Stimulated activated CD4-positive, alpha-beta T cell treated with anti-CD3 and anti-CD28 coated beads, Interleukin-12 subunit alpha, Interleukin-12 subunit beta, amount 100 ng/mL, for 48 hours (primary cell): ENCODE data around the gene SVEP1.
"Not testable (repeated sequence)": the region's sequence is repeated elsewhere in the genome, so short reads cannot be mapped to it uniquely, and the experiment has no call there.

ENCODE experiments used
- DNase-seq, 3 donors: peaks; one replicate each; pipeline ENCODE4 v3.0.0-alpha.2; 2020; ENCODE audit warnings: low read depth in 2 of 3, low spot score in 1 of 3

The SVEP1 gene

GRCh38 chr9:110579034-110579861 is at the start of gene SVEP1:
Gene SVEP1 (minus strand): TSS chr9:110579741. CDS start chr9:110579543, 198 bp downstream.
- DNase-seq = no peak

GRCh38 chr9:110626101-110626829 is 46.7 kb upstream of the SVEP1 start:
- peak in 2 of 3 donors; percentile 12 to 13 for DNase-seq

GRCh38 chr9:110623462-110624025 is 44.0 kb upstream of the SVEP1 start:
- DNase-seq = peak in 1 of 3 donors; percentile 38

GRCh38 chr9:110622368-110622767 is 42.8 kb upstream of the SVEP1 start:
- DNase-seq = no peak

- no peak for DNase-seq
Observed at GRCh38 chr9:110620726-110621125, 41.2 kb upstream of the SVEP1 start.

GRCh38 chr9:110619831-110620230 is 40.3 kb upstream of the SVEP1 start:
- no peak for DNase-seq

GRCh38 chr9:110615498-110615897 is 36.0 kb upstream of the SVEP1 start:
- DNase-seq = no peak

- DNase-seq = not testable (repeated sequence)
Observed at GRCh38 chr9:110614576-110614975, 35.0 kb upstream of the SVEP1 start.

- DNase-seq = no peak
Observed at GRCh38 chr9:110606179-110606790, 26.7 kb upstream of the SVEP1 start.

- DNase-seq = no peak
Observed at GRCh38 chr9:110605565-110605964, 26.0 kb upstream of the SVEP1 start.

GRCh38 chr9:110604171-110604601 is 24.6 kb upstream of the SVEP1 start:
- no peak for DNase-seq

GRCh38 chr9:110602281-110602680 is 22.7 kb upstream of the SVEP1 start:
- no peak for DNase-seq

- DNase-seq = no peak
Observed at GRCh38 chr9:110601098-110601497, 21.6 kb upstream of the SVEP1 start.

- DNase-seq = no peak
Observed at GRCh38 chr9:110599468-110599867, 19.9 kb upstream of the SVEP1 start.

- no peak for DNase-seq
Observed at GRCh38 chr9:110592044-110592830, 12.7 kb upstream of the SVEP1 start.

GRCh38 chr9:110591526-110591925 is 12.0 kb upstream of the SVEP1 start:
- no peak for DNase-seq

- no peak for DNase-seq
Observed at GRCh38 chr9:110590816-110591215, 11.3 kb upstream of the SVEP1 start.

GRCh38 chr9:110588296-110588695 is 8.8 kb upstream of the SVEP1 start:
- no peak for DNase-seq

GRCh38 chr9:110583237-110583636 is 3.7 kb upstream of the SVEP1 start:
- DNase-seq = no peak

GRCh38 chr9:110582156-110582555 is 2.6 kb upstream of the SVEP1 start:
- no peak for DNase-seq

GRCh38 chr9:110580850-110581249 is 1.3 kb upstream of the SVEP1 start:
- no peak for DNase-seq
